MM.1S (cell line): ENCODE measurements around the gene VSIG2.

Source experiments
- CTCF ChIP-seq: fragments of 300-600 bp; sonication (generic); IDR thresholded peaks from 2 replicates; pipeline ENCODE4 v1.5.1; 2016; ENCODE audit warnings: antibody characterized with exemption, low read length, mixed read lengths
- EZH2 ChIP-seq: fragments of 300-600 bp; sonication (generic); optimal IDR thresholded peaks from 2 replicates; pipeline ENCODE3; 2017; ENCODE audit warnings: low read depth, mild to moderate bottlenecking, antibody characterized with exemption, low read length, mixed read lengths

DNA sequence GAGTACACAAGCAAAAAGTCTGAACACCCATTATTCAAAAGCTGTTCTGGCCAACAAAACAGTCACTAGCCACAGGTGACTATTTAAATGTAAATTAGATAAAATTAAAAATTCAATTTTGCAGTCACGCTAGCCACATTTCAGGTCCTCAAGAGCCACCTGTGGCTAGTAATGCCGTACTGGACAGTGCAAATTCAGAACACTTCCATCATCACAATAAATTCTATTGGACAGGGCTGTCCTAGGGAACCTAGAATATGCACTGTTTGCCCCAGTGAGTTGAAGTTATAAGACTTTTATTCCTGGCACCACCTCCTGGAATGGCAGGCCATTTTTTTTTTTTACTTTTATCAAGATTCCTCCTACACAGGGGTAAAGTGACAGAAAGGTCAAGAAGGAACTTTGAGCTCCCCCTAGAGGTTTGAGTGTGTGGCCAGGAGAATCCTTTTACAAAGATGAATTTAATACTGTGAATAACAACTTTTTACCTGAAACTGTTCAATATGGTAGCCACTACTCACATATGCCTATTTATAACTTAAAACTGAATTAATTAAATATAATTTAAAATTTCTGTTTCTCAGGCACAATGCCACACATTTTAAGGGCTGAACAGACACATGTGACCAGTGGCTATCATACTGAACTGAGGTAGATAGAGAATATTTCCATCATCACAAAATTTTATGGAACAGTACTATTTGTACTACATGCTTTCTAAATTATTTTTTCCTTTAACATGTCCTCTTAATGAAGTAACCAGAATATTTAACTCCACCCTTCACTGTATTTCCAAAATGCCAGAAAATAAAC, 41.6 kb upstream of the VSIG2 start:
- TF ChIP-seq CTCF (peak; percentile 61), EZH2 (no peak)
